Progenitor cell of endocrine pancreas (in vitro differentiated cells): ENCODE results near the gene VAMP8. TPM values are rescaled to one million over a fixed set of nuclear protein-coding genes. Genes with fewer than 3 reads are reported as not detected.

Experiments
- DNase-seq: peaks from one replicate; pipeline ENCODE4 v3.0.0; 2021; ENCODE audit warnings: low spot score; ENCODE audit not compliant: unreplicated experiment
- H3K27ac Mint-ChIP-seq: 2 replicates; pipeline ENCODE4 v1.8.0; 2021; ENCODE audit warnings: mild to moderate bottlenecking, moderate library complexity, mixed read lengths
- H3K27me3 Mint-ChIP-seq: 2 replicates; pipeline ENCODE4 v1.8.0; 2021; ENCODE audit warnings: mixed read lengths
- H3K36me3 Mint-ChIP-seq: 2 replicates; pipeline ENCODE4 v1.8.0; 2022; ENCODE audit warnings: mixed read lengths; ENCODE audit not compliant: insufficient read depth
- H3K4me1 Mint-ChIP-seq: 2 replicates; pipeline ENCODE4 v1.8.0; 2021; ENCODE audit warnings: low read depth, mixed read lengths
- H3K4me3 Mint-ChIP-seq: 2 replicates; pipeline ENCODE4 v1.8.0; 2021; ENCODE audit warnings: low read depth, mild to moderate bottlenecking, moderate library complexity, mixed read lengths
- H3K9me3 Mint-ChIP-seq: 2 replicates; pipeline ENCODE4 v1.8.0; 2021; ENCODE audit warnings: low read depth, mixed read lengths
- CTCF ChIP-seq: fragments of 200-600 bp; sonication (generic); IDR thresholded peaks from one replicate; pipeline ENCODE4 v1.5.0; 2021; ENCODE audit warnings: antibody characterized with exemption, mild to moderate bottlenecking; ENCODE audit not compliant: unreplicated experiment
- total RNA-seq: library from RNA; stranded (reverse); gene quantifications from 2 replicates; pipeline ENCODE4 v1.2.1, GENCODE V29; 2021

Gene VAMP8
- total RNA-seq, 1 donor from 2014 or later: 71.3 TPM

GRCh38 chr2:85549826-85550225 lies 27.6 kb upstream of the VAMP8 start:
- no peak overlapping the region for H3K4me3 Mint-ChIP-seq
- peaks cover 2% of the 10 kb centered on the region for H3K4me1 Mint-ChIP-seq
- DNase-seq: no peak
- no peak for TF ChIP-seq CTCF
- no peak overlapping the region for H3K27ac Mint-ChIP-seq
- H3K9me3 Mint-ChIP-seq: no peaks in the 10 kb centered on the region
- H3K36me3 Mint-ChIP-seq: peaks cover 18% of the 10 kb centered on the region
- H3K27me3 Mint-ChIP-seq: no peaks in the 10 kb centered on the region

- peaks cover 2% of the 10 kb centered on the region for H3K4me1 Mint-ChIP-seq
- no peaks in the 10 kb centered on the region for H3K27me3 Mint-ChIP-seq
- no peaks in the 10 kb centered on the region for H3K9me3 Mint-ChIP-seq
- no peak overlapping the region for H3K27ac Mint-ChIP-seq
- DNase-seq: no peak
- peaks cover 18% of the 10 kb centered on the region for H3K36me3 Mint-ChIP-seq
- TF ChIP-seq CTCF: no peak
- H3K4me3 Mint-ChIP-seq: no peak overlapping the region
Measured at GRCh38 chr2:85550486-85550885, 26.9 kb upstream of the VAMP8 start.

DNA sequence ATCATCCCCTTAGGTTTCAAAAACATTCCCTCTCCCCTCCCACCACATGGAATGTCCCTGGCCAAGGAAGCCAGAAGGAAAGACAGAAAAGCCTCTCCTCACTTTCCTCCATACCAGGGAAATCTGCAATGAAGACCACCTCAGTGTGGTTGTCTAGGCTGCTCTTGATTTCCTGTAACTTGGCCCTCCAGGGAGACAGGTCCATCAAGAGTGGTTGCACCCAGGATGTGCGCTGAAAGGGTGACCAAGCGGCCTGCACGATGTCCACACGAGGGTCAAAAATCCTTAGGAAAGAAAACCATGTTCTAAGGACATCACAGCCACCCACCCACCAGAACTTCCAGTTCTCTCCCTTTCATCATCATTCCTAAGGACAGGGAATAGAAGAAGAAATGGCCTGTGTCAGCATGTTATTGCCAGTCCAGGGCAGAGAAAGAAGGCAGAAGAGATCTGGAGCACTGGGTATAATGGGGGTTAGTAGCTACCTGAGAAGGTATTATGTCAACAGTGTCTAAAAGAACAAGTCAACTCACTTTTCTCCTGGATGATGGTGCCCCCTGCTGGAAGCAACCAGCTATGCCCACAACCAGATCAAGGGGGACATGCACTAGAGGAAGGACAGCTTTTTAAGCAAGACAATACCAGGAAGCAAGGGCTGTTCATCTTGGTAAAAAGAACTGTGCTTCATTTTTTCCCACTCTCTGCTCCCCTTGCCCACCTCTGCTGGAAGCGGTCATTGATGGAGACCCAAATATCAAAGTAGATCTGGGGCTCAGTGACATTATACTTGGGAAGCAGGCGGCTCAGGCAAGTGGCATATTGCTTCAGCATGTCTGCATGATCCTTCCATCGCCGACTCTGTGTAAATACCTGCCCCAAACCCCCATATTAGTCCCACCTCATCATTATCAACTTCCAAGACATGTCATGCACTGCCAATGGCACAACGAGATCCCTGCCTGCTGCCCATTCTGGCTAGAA lies 25.4 kb upstream of the VAMP8 start:
- peaks cover 20% of the 10 kb centered on the region for H3K36me3 Mint-ChIP-seq
- H3K27me3 Mint-ChIP-seq: no peaks in the 10 kb centered on the region
- peaks cover 3% of the 10 kb centered on the region for H3K4me1 Mint-ChIP-seq
- peak; percentile 79 for DNase-seq
- H3K27ac Mint-ChIP-seq: no peak overlapping the region
- H3K9me3 Mint-ChIP-seq: no peaks in the 10 kb centered on the region
- no peak overlapping the region for H3K4me3 Mint-ChIP-seq
- peak; percentile 99 for TF ChIP-seq CTCF

DNA sequence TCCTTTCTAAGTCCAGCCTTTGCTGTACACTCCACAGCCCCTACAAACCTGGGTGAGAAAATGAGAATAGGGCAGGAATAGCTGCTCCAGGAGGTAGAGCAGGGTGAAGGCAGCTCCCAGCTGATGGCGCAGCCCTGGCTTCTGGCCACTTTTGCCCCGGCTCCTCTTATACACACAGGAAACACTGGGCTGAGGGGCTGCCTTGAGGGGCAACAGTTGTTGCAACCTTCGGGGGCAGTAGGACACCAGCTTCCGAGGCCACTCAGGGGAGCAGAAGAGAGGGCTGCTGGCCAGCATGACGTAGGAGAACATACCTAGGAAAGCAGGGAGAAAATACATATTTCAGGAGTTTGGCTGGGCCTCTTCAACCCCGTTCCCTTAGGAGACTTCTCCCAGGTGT lies 24.2 kb upstream of the VAMP8 start:
- H3K4me1 Mint-ChIP-seq: peaks cover 5% of the 10 kb centered on the region
- no peak for TF ChIP-seq CTCF
- H3K27me3 Mint-ChIP-seq: no peaks in the 10 kb centered on the region
- DNase-seq: no peak
- H3K9me3 Mint-ChIP-seq: no peaks in the 10 kb centered on the region
- H3K27ac Mint-ChIP-seq: no peak overlapping the region
- H3K4me3 Mint-ChIP-seq: no peak overlapping the region
- peaks cover 24% of the 10 kb centered on the region for H3K36me3 Mint-ChIP-seq

DNA sequence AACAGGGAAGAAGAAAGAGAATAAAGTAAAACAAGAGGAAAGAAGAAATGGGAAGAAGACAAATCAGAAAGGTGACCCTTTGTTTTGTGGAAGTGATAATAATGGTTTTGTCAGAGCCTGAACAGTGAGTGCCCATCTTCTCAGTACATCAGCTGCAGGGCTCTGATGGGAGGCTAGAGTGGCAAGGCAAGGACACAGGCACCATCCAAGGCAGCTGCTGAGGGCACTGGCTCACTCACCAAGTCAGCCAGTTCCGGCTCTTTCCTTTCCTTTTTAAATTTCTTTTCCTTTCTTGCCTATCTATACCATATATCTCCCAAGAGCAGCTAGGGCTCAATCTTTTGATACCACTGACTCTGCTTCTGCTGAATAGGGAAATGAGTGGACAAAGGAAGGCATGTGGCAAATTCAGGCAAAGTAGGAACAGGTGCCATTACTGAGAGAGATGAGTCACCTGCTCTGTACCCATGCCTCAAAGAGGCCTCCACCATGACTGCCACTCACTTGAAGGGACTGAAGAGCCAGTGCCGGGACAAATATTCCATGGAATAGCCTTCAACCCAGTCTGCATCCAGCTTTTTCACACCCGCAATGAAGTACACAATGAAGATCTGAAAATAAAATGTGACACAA lies 22.3 kb upstream of the VAMP8 start:
- Mint-ChIP-seq H3K36me3 (peaks cover 26% of the 10 kb centered on the region), H3K4me3 (no peak overlapping the region), H3K9me3 (no peaks in the 10 kb centered on the region), H3K27ac (no peak overlapping the region), H3K4me1 (peaks cover 17% of the 10 kb centered on the region), H3K27me3 (no peaks in the 10 kb centered on the region)
- no peak for TF ChIP-seq CTCF
- DNase-seq: no peak
